ENCODE results near the gene SLC35F4.

The SLC35F4 gene

DNA sequence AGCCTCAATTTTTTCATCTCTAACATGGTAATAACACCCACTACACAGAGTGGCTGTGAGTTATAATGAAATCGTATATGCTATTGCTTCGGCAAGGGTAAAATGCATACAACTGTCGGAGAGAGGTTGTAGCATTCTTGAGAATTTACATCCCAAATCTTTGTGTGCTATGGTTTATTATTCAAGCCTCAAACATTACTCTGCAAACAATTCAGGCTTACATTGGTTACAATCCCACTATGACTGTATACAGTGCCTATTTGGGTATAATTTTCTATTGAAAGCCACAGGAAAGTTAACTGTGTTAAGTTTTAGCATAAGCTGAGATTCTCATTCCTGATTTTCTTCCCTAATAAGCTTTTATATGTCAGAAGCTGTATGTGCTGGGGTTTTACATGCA is 20.6 kb downstream of the SLC35F4 start:
- no peaks in the 10 kb centered on the region for H3K36me3 ChIP-seq
- H3K27me3 ChIP-seq, result no peaks in the 10 kb centered on the region
- H3K27ac ChIP-seq, result no peak overlapping the region
- TF ChIP-seq, protein P1, sequence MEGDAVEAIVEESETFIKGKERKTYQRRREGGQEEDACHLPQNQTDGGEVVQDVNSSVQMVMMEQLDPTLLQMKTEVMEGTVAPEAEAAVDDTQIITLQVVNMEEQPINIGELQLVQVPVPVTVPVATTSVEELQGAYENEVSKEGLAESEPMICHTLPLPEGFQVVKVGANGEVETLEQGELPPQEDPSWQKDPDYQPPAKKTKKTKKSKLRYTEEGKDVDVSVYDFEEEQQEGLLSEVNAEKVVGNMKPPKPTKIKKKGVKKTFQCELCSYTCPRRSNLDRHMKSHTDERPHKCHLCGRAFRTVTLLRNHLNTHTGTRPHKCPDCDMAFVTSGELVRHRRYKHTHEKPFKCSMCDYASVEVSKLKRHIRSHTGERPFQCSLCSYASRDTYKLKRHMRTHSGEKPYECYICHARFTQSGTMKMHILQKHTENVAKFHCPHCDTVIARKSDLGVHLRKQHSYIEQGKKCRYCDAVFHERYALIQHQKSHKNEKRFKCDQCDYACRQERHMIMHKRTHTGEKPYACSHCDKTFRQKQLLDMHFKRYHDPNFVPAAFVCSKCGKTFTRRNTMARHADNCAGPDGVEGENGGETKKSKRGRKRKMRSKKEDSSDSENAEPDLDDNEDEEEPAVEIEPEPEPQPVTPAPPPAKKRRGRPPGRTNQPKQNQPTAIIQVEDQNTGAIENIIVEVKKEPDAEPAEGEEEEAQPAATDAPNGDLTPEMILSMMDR (IDR thresholded peaks at IDR 0.05), result no peak
- H3K4me3 ChIP-seq (ENCODE audit: low read depth in 1 of 2, low read length in 1 of 2), result no peak overlapping the region
- H3K9me3 ChIP-seq, result no peaks in the 10 kb centered on the region
- no peaks in the 10 kb centered on the region for H3K4me1 ChIP-seq (ENCODE audit: control insufficient read depth in 1 of 2, insufficient read depth in 1 of 2, low read depth in 1 of 2, low read length in 1 of 2)

DNA sequence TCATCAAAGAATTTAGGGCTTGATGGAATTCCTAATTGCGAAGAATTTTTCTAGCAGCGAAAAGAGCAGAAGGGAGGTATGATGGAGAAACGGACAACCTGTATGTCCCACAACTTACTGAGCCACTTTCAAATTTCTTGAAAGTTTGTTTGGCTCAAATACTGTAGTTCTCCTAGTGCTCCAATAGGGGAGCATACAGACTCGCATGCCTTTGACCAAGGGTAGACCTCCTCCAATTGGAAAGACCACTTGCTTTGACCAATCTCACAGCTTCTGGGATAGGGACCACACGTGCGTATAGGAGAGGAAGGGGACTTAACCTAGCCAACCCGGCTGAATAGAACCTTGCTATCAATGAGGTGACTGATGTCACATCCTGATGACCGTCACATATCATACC is 28.6 kb downstream of the SLC35F4 start:
- H3K36me3 ChIP-seq, result no peaks in the 10 kb centered on the region
- H3K4me3 ChIP-seq (ENCODE audit: low read depth in 1 of 2, low read length in 1 of 2), result no peak overlapping the region
- TF ChIP-seq, protein P1 (IDR thresholded peaks at IDR 0.05), result no peak
- H3K9me3 ChIP-seq, result no peaks in the 10 kb centered on the region
- H3K4me1 ChIP-seq (ENCODE audit: control insufficient read depth in 1 of 2, insufficient read depth in 1 of 2, low read depth in 1 of 2, low read length in 1 of 2), result no peaks in the 10 kb centered on the region
- H3K27me3 ChIP-seq, result no peaks in the 10 kb centered on the region
- H3K27ac ChIP-seq, result no peak overlapping the region

DNA sequence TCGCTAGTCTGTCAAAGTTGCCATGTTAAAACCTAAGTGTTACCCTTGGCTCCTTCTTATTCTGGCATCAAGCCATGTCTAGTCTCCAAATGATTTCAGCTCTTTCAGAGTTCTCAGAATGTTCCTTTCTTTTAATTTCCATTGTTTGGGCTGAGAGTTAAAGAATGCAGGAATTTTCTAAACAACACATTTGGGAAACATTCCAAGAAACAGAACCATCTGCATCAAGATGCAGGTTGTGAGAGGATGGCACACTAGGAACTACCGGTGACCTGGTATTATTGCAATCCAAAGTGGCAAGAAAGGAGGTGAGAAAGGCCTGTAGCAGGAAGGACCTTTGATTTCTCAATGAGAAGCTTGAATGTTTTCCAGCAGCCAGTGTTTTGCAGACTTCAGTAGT is 30.1 kb downstream of the SLC35F4 start:
- no peaks in the 10 kb centered on the region for H3K4me1 ChIP-seq (ENCODE audit: control insufficient read depth in 1 of 2, insufficient read depth in 1 of 2, low read depth in 1 of 2, low read length in 1 of 2)
- no peaks in the 10 kb centered on the region for H3K36me3 ChIP-seq
- H3K9me3 ChIP-seq, result no peaks in the 10 kb centered on the region
- no peak overlapping the region for H3K27ac ChIP-seq
- no peak overlapping the region for H3K4me3 ChIP-seq (ENCODE audit: low read depth in 1 of 2, low read length in 1 of 2)
- H3K27me3 ChIP-seq, result no peaks in the 10 kb centered on the region
- TF ChIP-seq, protein P1 (IDR thresholded peaks at IDR 0.05), result no peak

DNA sequence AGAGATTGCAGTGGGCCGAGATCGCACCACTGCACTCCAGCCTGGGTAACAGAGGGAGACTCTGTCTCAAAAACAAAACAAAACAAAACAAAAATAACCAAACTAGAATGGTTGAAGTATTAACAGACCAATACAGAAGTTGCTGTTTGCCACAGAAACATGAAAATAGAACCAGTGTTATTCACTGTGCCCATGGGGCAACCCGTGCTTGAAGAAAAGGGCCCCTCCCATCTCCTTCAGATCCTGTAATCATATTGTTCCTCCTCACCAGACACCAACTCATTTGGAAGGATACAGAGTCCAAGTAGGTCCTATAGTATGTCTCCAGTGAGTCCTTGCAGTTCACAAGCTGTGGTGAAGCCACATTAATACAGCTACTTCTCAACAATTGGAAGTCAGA is 30.9 kb downstream of the SLC35F4 start:
- no peak overlapping the region for H3K27ac ChIP-seq
- no peaks in the 10 kb centered on the region for H3K36me3 ChIP-seq
- H3K4me3 ChIP-seq (ENCODE audit: low read depth in 1 of 2, low read length in 1 of 2), result no peak overlapping the region
- no peaks in the 10 kb centered on the region for H3K27me3 ChIP-seq
- no peaks in the 10 kb centered on the region for H3K9me3 ChIP-seq
- TF ChIP-seq, protein P1 (IDR thresholded peaks at IDR 0.05), result no peak
- H3K4me1 ChIP-seq (ENCODE audit: control insufficient read depth in 1 of 2, insufficient read depth in 1 of 2, low read depth in 1 of 2, low read length in 1 of 2), result no peaks in the 10 kb centered on the region

DNA sequence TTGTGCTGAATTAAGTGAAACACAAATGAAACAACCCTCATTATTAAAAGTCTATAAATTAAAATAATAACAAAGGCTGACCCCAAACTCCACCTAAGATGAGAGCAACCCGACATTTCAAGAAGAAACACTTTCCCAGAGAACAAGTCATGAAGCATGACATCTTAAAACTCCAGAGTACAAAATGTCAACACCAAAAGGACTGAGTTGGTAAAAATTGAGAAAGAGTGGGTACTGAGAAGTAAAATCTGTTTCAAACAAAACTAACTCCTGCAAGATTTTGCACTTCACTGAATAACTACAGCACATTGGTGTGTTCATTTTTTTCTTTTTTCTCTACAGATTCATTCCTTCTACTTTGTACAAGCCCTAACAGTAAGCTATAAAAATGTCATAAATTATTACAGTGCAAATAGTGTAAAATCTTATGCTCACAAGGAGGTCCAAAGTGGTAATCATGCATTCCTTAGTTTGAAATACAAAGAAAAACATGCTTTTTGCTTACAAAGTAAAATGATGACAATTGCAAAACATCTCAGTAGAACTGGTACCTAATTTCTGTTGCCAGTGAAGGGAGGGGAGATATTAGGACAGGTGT is 31.8 kb downstream of the SLC35F4 start:
- Histone ChIP-seq H3K36me3 (no peaks in the 10 kb centered on the region), H3K4me1 (ENCODE audit: control insufficient read depth in 1 of 2, insufficient read depth in 1 of 2, low read depth in 1 of 2, low read length in 1 of 2) (no peaks in the 10 kb centered on the region), H3K9me3 (no peaks in the 10 kb centered on the region), H3K4me3 (ENCODE audit: low read depth in 1 of 2, low read length in 1 of 2) (no peak overlapping the region), H3K27ac (no peak overlapping the region), H3K27me3 (no peaks in the 10 kb centered on the region)
- TF ChIP-seq, protein P1 (IDR thresholded peaks at IDR 0.05), result no peak

DNA sequence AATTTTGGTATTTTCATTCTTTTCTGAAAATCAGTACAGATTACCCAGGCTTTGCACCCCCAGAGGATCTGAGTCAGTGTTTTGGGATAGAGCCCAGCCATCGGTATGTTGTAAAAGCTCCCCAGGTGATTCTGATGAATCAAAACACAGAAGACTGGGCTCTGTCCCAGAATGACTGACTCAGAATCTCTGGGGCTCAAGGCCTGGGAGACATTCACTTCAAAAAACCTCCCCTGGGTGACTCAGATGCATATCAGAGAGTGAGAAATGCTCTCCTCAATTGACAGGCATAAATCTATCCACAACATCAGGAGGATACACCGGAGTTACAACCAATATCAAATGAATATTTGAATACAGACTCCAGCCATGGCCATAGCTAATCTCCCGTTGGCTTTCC is 32.6 kb downstream of the SLC35F4 start:
- H3K4me3 ChIP-seq (ENCODE audit: low read depth in 1 of 2, low read length in 1 of 2), result no peak overlapping the region
- TF ChIP-seq, protein P1 (IDR thresholded peaks at IDR 0.05), result no peak
- H3K4me1 ChIP-seq (ENCODE audit: control insufficient read depth in 1 of 2, insufficient read depth in 1 of 2, low read depth in 1 of 2, low read length in 1 of 2), result no peaks in the 10 kb centered on the region
- no peaks in the 10 kb centered on the region for H3K36me3 ChIP-seq
- no peaks in the 10 kb centered on the region for H3K9me3 ChIP-seq
- H3K27ac ChIP-seq, result no peak overlapping the region
- no peaks in the 10 kb centered on the region for H3K27me3 ChIP-seq

Measured in neutrophil (primary cell).